ENCODE measurements around the gene TBC1D22B. TPM values are rescaled to one million over a fixed set of nuclear protein-coding genes. Genes with fewer than 3 reads are reported as not detected.
A peak's percentile ranks its signal among the peaks of the same experiment; 100 is the strongest.

Gene TBC1D22B
- total and polyA plus RNA-seq, 2 of the 13 experiments (the other 11 are each of a cell fraction or from before 2014, with no cell fraction given): 9.7 to 12.9 TPM

DNA sequence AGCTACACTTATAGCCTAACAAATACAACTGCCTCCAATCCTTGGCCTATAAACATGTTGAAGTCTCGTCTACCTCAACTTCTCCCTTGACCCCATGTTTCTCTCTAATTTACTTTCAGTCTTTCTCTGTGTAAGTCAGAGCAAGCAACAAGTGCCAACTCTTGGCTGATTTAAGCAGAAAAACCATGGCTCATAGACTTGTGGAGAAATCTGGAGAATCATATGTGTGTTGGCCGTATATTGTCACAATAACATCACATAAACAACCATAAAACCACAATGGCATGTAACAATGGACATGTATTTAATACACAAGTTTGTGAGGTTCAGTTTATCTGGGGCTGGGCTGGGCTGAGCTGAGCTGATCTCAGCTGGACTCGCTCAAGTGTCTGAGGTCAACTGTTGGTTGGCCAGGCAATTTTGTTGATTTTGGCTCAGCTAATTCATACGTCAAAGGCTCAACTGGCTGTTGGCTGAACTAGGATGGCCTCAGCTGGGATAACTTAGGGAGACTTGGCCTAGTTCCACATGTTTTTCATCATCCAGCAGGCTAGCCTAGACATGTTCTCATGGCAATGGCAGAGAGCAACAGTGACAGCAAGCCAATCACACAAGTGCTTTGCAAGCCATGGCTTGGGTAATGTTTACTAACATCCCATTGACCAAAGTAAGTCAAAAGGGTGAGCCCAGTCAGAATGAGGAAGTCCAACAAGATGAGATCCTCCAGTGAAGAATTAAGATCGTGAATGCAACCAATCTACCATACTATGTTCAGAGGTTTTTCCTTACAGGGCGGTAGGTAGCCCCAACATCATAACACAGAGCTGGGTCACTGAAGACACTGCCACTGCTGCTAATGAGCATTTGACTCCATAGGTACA lies 12.9 kb upstream of the TBC1D22B start (continued):
- TF ChIP-seq TMF1 (CRISPR knock-in tag; IDR thresholded peaks at IDR 0.05; ENCODE audit: low read depth): peak; percentile 81; the same call in 1 of the 2 replicates
- peak; percentile 40; the same call in 1 of the 2 replicates for TF ChIP-seq ZNF101 (CRISPR knock-in tag; IDR thresholded peaks at IDR 0.05; ENCODE audit: borderline replicate concordance, low read depth)
- TF ChIP-seq CREM (IDR thresholded peaks at IDR 0.05): peak; percentile 63; the same call in 1 of the 2 replicates
- TF ChIP-seq CREM (CRISPR knock-in tag; IDR thresholded peaks at IDR 0.05): no peak
- TF ChIP-seq ZFX (CRISPR knock-in tag; IDR thresholded peaks at IDR 0.05; ENCODE audit: low read depth): peak; percentile 81
- TF ChIP-seq HNF4G (IDR thresholded peaks at IDR 0.05; ENCODE audit: borderline replicate concordance, low read depth, low read length): no peak
- TF ChIP-seq HNF4G (CRISPR knock-in tag; IDR thresholded peaks at IDR 0.05; ENCODE audit: borderline replicate concordance, low read depth): no peak
- peak; percentile 69; the same call in 1 of the 2 replicates for TF ChIP-seq FOXO1 (CRISPR knock-in tag; IDR thresholded peaks at IDR 0.05)
- TF ChIP-seq ZNF292 (CRISPR knock-in tag; IDR thresholded peaks at IDR 0.05; ENCODE audit: borderline replicate concordance, low read depth): peak; percentile 74; the same call in 1 of the 2 replicates
- 0 out of 2 replicates have a peak, but pooled peaks have one; percentile 28 for TF ChIP-seq FLYWCH1 (CRISPR knock-in tag; IDR thresholded peaks at IDR 0.05)
- TF ChIP-seq RXRA (CRISPR knock-in tag; IDR thresholded peaks at IDR 0.05): peak; percentile 86
- TF ChIP-seq, protein P1, sequence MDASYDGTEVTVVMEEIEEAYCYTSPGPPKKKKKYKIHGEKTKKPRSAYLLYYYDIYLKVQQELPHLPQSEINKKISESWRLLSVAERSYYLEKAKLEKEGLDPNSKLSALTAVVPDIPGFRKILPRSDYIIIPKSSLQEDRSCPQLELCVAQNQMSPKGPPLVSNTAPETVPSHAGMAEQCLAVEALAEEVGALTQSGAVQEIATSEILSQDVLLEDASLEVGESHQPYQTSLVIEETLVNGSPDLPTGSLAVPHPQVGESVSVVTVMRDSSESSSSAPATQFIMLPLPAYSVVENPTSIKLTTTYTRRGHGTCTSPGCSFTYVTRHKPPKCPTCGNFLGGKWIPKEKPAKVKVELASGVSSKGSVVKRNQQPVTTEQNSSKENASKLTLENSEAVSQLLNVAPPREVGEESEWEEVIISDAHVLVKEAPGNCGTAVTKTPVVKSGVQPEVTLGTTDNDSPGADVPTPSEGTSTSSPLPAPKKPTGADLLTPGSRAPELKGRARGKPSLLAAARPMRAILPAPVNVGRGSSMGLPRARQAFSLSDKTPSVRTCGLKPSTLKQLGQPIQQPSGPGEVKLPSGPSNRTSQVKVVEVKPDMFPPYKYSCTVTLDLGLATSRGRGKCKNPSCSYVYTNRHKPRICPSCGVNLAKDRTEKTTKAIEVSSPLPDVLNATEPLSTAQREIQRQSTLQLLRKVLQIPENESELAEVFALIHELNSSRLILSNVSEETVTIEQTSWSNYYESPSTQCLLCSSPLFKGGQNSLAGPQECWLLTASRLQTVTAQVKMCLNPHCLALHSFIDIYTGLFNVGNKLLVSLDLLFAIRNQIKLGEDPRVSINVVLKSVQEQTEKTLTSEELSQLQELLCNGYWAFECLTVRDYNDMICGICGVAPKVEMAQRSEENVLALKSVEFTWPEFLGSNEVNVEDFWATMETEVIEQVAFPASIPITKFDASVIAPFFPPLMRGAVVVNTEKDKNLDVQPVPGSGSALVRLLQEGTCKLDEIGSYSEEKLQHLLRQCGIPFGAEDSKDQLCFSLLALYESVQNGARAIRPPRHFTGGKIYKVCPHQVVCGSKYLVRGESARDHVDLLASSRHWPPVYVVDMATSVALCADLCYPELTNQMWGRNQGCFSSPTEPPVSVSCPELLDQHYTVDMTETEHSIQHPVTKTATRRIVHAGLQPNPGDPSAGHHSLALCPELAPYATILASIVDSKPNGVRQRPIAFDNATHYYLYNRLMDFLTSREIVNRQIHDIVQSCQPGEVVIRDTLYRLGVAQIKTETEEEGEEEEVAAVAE (CRISPR knock-in tag; IDR thresholded peaks at IDR 0.05; ENCODE audit: borderline replicate concordance): peak; percentile 72
- TF ChIP-seq, protein P2, sequence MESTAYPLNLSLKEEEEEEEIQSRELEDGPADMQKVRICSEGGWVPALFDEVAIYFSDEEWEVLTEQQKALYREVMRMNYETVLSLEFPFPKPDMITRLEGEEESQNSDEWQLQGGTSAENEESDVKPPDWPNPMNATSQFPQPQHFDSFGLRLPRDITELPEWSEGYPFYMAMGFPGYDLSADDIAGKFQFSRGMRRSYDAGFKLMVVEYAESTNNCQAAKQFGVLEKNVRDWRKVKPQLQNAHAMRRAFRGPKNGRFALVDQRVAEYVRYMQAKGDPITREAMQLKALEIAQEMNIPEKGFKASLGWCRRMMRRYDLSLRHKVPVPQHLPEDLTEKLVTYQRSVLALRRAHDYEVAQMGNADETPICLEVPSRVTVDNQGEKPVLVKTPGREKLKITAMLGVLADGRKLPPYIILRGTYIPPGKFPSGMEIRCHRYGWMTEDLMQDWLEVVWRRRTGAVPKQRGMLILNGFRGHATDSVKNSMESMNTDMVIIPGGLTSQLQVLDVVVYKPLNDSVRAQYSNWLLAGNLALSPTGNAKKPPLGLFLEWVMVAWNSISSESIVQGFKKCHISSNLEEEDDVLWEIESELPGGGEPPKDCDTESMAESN (CRISPR knock-in tag; conservative IDR thresholded peaks at IDR 0.05): 0 out of 2 replicates have a peak, but pooled peaks have one; percentile 63
- no peak for TF ChIP-seq PHF20 (CRISPR knock-in tag; IDR thresholded peaks at IDR 0.05)

All from HepG2 (cell line).